A549 treated with CORT108297 at 1 μM for 4 hours (cell line): ENCODE measurements around the gene SLX9. TPM values are rescaled to one million over a fixed set of nuclear protein-coding genes. Genes with fewer than 3 reads are reported as not detected.

Experiments used
- total RNA-seq: library from RNA; stranded (reverse); fragments of 200-300 nt; extraction: Qiagen RNA extraction; gene quantifications from 5 replicates; pipeline ENCODE4 v1.2.3, GENCODE V29; 2022

The SLX9 gene, protein sequence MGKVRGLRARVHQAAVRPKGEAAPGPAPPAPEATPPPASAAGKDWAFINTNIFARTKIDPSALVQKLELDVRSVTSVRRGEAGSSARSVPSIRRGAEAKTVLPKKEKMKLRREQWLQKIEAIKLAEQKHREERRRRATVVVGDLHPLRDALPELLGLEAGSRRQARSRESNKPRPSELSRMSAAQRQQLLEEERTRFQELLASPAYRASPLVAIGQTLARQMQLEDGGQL
- 36.5 to 58.3 TPM (median 56.7 TPM) in 5 replicates for total RNA-seq

DNA sequence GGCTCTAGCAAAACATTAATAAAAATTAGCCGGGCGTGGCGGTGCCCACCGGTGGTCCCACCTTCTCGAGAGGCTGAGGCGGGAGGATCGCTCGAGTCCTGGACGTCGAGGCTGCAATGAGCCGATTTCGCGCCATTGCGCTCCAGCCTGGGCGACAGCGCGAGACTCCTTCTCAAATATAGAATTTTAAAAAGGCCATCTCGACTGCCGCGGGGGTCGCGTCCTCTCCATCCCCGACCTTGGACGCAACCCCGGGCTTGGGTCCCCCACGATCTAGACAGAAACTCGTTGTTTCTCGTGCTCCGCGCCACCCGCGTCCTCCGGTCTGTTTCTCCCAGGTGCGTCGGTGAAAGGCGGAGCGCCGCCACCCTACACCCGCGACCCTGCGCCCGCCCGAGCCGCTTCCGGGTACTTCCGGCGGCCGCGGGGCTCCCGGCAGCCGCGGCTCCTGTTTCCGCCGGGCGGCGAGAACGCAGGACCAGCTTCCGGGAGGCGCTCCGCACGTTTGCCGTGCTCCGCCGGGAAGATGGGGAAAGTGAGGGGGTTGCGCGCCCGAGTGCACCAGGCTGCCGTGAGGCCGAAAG is at the start of gene SLX9:
Gene SLX9, plus strand, starts transcription at position 498 of the 584 bp plus-strand sequence. Its CDS starts 29 bp downstream, at position 527.

DNA sequence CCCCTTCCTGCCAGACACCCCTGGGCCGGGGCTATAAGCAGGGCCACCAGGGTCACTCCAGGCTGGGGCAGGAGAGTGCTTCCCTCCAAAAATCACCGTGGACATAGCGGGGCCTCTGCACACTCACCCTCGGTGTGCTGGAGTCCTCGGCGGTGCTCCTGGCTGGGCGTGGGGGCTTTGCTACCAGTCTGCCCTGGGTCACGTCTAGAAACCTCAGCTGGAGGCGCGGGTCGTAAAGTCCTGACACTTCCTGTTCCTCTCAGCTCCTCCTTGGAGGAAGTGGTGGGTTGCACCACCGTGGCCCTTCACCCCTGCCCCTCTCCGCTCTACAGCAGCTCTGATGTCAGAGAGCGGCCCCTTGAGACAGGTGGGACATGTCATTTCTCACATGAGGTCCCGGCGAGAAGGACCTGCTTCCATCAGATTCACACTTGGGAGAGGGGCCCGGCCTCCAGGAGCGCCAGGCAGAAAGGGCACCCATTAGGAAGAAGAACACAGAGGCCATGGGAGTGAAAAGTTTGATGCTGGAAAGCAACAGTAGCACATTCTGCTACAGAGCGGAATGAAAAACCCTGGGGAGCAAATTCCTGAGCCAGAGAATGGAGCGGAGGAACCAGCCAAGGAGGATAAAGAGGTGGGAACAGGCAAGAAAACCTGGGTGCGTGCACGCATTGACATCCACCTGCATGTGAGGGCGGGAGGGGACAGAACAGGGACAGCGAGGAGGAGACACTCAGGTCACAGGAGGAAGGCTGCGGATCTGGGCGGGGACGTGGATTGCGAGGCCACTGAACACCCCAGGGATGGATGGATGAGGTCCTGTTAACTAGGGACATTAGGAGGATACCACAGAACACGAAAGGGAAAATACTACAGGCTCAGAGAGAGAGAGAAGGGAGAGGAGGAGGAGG is 18.9 kb upstream of the SLX9 start, which contains the start of gene ITGB2:
Gene ITGB2, minus strand, starts transcription at position 206 of the 911 bp plus-strand sequence. CDS start 10,117 bp downstream, outside the sequence.

Other genes starting within 250 kb of the SLX9 start
- not detected in 5 replicates for gene KRTAP10-12, start 242.9 kb upstream of the SLX9 start, total RNA-seq
- not detected in 5 replicates for gene TSPEAR, start 228.5 kb upstream of the SLX9 start, total RNA-seq
- gene UBE2G2, start 138.2 kb upstream of the SLX9 start, total RNA-seq: 28.2 to 37.2 TPM (median 34.3 TPM) in 5 replicates
- gene SUMO3, start 122.0 kb upstream of the SLX9 start, total RNA-seq: 58.3 to 69.9 TPM (median 66.1 TPM) in 5 replicates
- 94.0 to 104 TPM (median 98.7 TPM) in 5 replicates for gene PTTG1IP, start 66.3 kb upstream of the SLX9 start, total RNA-seq
- gene ITGB2, start 19.1 kb upstream of the SLX9 start, total RNA-seq: 0.55 to 0.77 TPM (median 0.66 TPM) in 5 replicates
- gene ADARB1, start 134.6 kb downstream of the SLX9 start, total RNA-seq: 5.3 to 11.0 TPM (median 5.7 TPM) in 5 replicates